ENCODE data around the gene RRP1B. TPM values are rescaled to one million over a fixed set of nuclear protein-coding genes. Genes with fewer than 3 reads are reported as not detected.
"Not testable (repeated sequence)": the region's sequence is repeated elsewhere in the genome, so short reads cannot be mapped to it uniquely, and the experiment has no call there.

RRP1B gene
- total and polyA plus RNA-seq, 9 of the 15 experiments (the other 6 are each of a cell fraction or from before 2014, with no cell fraction given): 6.8 to 66.6 (median 41.9) TPM

DNA sequence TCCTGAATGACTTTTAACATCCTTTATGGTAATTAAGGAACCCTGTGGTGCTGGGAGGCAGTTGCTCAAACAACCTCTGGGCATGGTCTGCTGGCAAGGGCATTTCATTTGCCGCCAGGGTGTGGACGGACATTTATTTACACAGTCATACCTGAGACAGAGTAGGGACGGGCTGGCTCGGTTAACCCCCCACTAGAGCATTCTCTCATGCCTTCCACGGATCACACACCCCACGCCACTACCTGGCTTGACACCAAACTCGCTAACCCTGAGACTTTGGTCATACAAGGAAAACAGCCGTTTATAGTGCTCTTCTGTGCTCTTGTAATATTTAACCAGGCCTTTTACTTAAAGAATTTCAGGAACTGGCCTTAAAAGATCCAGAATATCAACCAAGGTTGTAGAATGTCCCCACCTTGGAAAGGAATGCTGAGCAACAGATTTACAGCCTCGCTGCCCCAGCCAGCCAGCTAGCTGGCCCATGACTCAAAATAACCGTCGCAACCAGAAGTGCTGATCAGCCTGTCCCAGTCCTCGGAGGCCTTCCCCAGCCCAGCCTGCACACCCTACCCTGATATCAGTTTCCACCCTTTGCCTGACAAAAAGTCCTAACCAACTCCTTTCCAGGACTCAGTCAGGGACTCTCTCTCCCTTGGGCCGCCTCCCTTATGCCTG lies 53.0 kb downstream of the RRP1B start (continued):
- TF ChIP-seq TGIF2 (CRISPR knock-in tag; IDR thresholded peaks at IDR 0.05) (no peak), LCOR (CRISPR knock-in tag; IDR thresholded peaks at IDR 0.05) (no peak), ZNF668 (CRISPR knock-in tag; IDR thresholded peaks at IDR 0.05) (no peak), HDAC6 (IDR thresholded peaks at IDR 0.05; ENCODE audit: low read depth, low read length) (no peak), ADNP (tag; IDR thresholded peaks at IDR 0.05) (no peak)
- TF ChIP-seq, protein P1, sequence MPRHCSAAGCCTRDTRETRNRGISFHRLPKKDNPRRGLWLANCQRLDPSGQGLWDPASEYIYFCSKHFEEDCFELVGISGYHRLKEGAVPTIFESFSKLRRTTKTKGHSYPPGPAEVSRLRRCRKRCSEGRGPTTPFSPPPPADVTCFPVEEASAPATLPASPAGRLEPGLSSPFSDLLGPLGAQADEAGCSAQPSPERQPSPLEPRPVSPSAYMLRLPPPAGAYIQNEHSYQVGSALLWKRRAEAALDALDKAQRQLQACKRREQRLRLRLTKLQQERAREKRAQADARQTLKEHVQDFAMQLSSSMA (CRISPR knock-in tag; IDR thresholded peaks at IDR 0.05): no peak

DNA sequence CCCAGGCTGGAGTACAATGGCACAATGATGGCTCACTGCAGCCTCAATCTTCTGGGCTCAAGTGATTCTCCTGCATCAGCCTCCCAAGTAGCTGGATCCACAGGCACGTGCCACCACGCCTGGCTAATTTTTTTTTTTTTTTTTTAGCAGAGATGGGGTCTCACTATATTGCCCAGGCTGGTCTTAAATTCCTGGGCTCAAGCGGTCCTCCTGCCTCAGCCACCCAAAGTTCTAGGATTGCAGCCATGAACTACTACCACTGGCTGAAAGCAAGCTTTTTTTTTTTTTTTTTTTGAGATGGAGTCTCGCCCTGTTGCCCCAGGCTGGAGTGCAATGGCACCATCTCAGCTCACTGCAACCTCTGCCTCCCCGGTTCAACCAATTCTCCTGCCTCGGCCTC lies 53.8 kb downstream of the RRP1B start:
- H2AFZ ChIP-seq (ENCODE audit: low read depth, low read length); FAIRE-seq; intact Hi-C loops (cut with micrococcal nuclease); BruUV-seq (replicated peaks); H3K27me3 ChIP-seq (ENCODE audit: control insufficient read depth in 2 of 2, insufficient read depth in 2 of 2, low read length in 2 of 2); H3K4me2 ChIP-seq (ENCODE audit: insufficient read depth, low read length); H3K4me3 ChIP-seq; H3K9me3 ChIP-seq (replicated peaks; ENCODE audit: control insufficient read depth, insufficient read depth, low read depth, low read length); H4K20me1 ChIP-seq (replicated peaks; ENCODE audit: control insufficient read depth, insufficient read depth, low read length); H3K79me2 ChIP-seq (ENCODE audit: control insufficient read depth, insufficient read depth, low read length); DNase-seq (ENCODE audit: extremely low read depth in 1 of 4, low spot score in 3 of 4); CTCF ChIA-PET (ENCODE audit: low intra/inter-chr PET ratio); in situ Hi-C loops (cut with MboI); H3K36me3 ChIP-seq (ENCODE audit: control insufficient read depth, insufficient read depth, low read length); ATAC-seq; H3K9ac ChIP-seq (ENCODE audit: insufficient read depth in 1 of 2, low read depth in 2 of 2, low read length in 2 of 2); H3K9me1 ChIP-seq (ENCODE audit: control insufficient read depth, insufficient read depth, low read length): not testable (repeated sequence)
- peak overlapping the region; percentile 32; the same call in 1 of the 3 replicates for H3K27ac ChIP-seq (ENCODE audit: extremely low read depth, low read depth, low read length)
- WGBS (ENCODE audit: insufficient coverage, low coverage, missing lambda C conversion rate): 68% methylated on average over 5 of the region's 6 CpGs
- H3K4me1 ChIP-seq (replicated peaks in 1 of 2; ENCODE audit: control insufficient read depth in 2 of 2, insufficient read depth in 2 of 2, low read length in 2 of 2): peaks cover 16 to 17% of the 10 kb centered on the region in 2 experiments; a peak in 3 of 5 replicates
- peak; percentile 63 for TF ChIP-seq ZNF121 (CRISPR knock-in tag; conservative IDR thresholded peaks at IDR 0.05)
- peak; percentile 0; the same call in 1 of the 2 replicates for TF ChIP-seq ZFX (CRISPR knock-in tag; IDR thresholded peaks at IDR 0.05)
- POLR2A ChIA-PET: interaction anchor here (0.6 to 1.8 kb wide), 7 partner anchors 8 to 376 kb away, joined by 3 to 6 read pairs (median 3); no protein-coding TSS in a partner anchor

Data from K562 (cell line).